ENCODE measurements around the gene R3HDML. TPM values are rescaled to one million over a fixed set of nuclear protein-coding genes. Genes with fewer than 3 reads are reported as not detected.

R3HDML gene
- total and polyA plus RNA-seq, 9 of the 15 experiments (the other 6 are each of a cell fraction or from before 2014, with no cell fraction given) = not detected

GRCh38 chr20:44310664-44311639, 25.9 kb upstream of the R3HDML start, which contains the start of gene FITM2 (continued):
- TF ChIP-seq ZNF408 (CRISPR knock-in tag; IDR thresholded peaks at IDR 0.05; ENCODE audit: low read depth) = no peak
- TF ChIP-seq NONO (IDR thresholded peaks at IDR 0.05; ENCODE audit: low read depth in 2 of 2, low read length in 1 of 2) = no peak
- TF ChIP-seq, protein P1, sequence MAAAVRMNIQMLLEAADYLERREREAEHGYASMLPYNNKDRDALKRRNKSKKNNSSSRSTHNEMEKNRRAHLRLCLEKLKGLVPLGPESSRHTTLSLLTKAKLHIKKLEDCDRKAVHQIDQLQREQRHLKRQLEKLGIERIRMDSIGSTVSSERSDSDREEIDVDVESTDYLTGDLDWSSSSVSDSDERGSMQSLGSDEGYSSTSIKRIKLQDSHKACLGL (CRISPR knock-in tag; IDR thresholded peaks at IDR 0.05; ENCODE audit: borderline replicate concordance, poor library complexity, severe bottlenecking) = no peak
- no peak for TF ChIP-seq NCOA1 (IDR thresholded peaks at IDR 0.05; ENCODE audit: low read depth)
- 0 out of 2 replicates have a peak, but pooled peaks have one; percentile 26 for TF ChIP-seq JUN (IDR thresholded peaks at IDR 0.05; ENCODE audit: borderline replicate concordance, low read depth, low read length)
- 0 out of 2 replicates have a peak, but pooled peaks have one; percentile 28 for TF ChIP-seq JUN (CRISPR knock-in tag; IDR thresholded peaks at IDR 0.05; ENCODE audit: borderline replicate concordance)
- no peak for TF ChIP-seq MECOM (CRISPR knock-in tag; IDR thresholded peaks at IDR 0.05)
- no peak for TF ChIP-seq RBM22 (IDR thresholded peaks at IDR 0.05; ENCODE audit: low read depth, low read length, poor library complexity, severe bottlenecking)
- TF ChIP-seq ZBTB17 (CRISPR knock-in tag; IDR thresholded peaks at IDR 0.05) = no peak
- TF ChIP-seq RUNX1 (IDR thresholded peaks at IDR 0.05; ENCODE audit: low read depth) = no peak
- TF ChIP-seq RBBP5 (IDR thresholded peaks at IDR 0.05; ENCODE audit: borderline replicate concordance, insufficient read depth, low read length, poor library complexity, severe bottlenecking) = peak; percentile 49
- no peak for TF ChIP-seq ZBTB26 (CRISPR knock-in tag; IDR thresholded peaks at IDR 0.05)
- TF ChIP-seq FOXK1 (CRISPR knock-in tag; IDR thresholded peaks at IDR 0.05; ENCODE audit: borderline replicate concordance) = no peak
- no peak for TF ChIP-seq ZSCAN29 (IDR thresholded peaks at IDR 0.05)
- TF ChIP-seq PTRF (tag; IDR thresholded peaks at IDR 0.05) = no peak
- TF ChIP-seq DMBX1 (CRISPR knock-in tag; IDR thresholded peaks at IDR 0.05; ENCODE audit: borderline replicate concordance) = no peak
- TF ChIP-seq XRCC5 (IDR thresholded peaks at IDR 0.05; ENCODE audit: low read depth, low read length) = no peak
- TF ChIP-seq ZKSCAN3 (CRISPR knock-in tag; IDR thresholded peaks at IDR 0.05) = no peak
- TF ChIP-seq RNF219 (CRISPR knock-in tag; IDR thresholded peaks at IDR 0.05) = no peak
- no peak for TF ChIP-seq SLC30A9 (CRISPR knock-in tag; IDR thresholded peaks at IDR 0.05)
- TF ChIP-seq PCBP2 (IDR thresholded peaks at IDR 0.05; ENCODE audit: low read depth, low read length, poor library complexity, severe bottlenecking) = no peak
- TF ChIP-seq ZNF780A (CRISPR knock-in tag; IDR thresholded peaks at IDR 0.05) = no peak
- TF ChIP-seq, protein P2, sequence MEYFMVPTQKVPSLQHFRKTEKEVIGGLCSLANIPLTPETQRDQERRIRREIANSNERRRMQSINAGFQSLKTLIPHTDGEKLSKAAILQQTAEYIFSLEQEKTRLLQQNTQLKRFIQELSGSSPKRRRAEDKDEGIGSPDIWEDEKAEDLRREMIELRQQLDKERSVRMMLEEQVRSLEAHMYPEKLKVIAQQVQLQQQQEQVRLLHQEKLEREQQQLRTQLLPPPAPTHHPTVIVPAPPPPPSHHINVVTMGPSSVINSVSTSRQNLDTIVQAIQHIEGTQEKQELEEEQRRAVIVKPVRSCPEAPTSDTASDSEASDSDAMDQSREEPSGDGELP (CRISPR knock-in tag; IDR thresholded peaks at IDR 0.05; ENCODE audit: borderline replicate concordance) = peak; percentile 86

All from K562 (cell line).